ENCODE results near the gene SSR3.

DNA sequence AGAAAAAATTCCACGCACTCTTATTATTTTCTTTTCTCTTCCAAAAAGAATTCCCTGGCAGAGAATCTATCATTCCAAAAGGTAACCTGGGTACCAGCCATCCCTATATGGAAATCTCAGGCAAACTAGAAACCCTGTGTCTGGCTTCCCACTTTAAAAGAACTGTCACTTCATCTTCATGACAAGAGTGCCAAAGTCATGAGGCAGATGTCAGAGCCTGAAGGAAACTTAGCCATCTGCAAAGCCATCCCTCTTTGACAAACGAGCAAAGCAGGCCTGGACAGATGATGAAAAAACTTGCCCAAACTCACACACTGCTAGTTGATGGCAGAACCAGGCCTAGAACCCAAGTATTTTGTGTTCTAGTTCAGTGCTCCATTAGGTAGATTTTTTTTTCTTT lies 15.9 kb downstream of the SSR3 start:
- TF ChIP-seq, protein P1, sequence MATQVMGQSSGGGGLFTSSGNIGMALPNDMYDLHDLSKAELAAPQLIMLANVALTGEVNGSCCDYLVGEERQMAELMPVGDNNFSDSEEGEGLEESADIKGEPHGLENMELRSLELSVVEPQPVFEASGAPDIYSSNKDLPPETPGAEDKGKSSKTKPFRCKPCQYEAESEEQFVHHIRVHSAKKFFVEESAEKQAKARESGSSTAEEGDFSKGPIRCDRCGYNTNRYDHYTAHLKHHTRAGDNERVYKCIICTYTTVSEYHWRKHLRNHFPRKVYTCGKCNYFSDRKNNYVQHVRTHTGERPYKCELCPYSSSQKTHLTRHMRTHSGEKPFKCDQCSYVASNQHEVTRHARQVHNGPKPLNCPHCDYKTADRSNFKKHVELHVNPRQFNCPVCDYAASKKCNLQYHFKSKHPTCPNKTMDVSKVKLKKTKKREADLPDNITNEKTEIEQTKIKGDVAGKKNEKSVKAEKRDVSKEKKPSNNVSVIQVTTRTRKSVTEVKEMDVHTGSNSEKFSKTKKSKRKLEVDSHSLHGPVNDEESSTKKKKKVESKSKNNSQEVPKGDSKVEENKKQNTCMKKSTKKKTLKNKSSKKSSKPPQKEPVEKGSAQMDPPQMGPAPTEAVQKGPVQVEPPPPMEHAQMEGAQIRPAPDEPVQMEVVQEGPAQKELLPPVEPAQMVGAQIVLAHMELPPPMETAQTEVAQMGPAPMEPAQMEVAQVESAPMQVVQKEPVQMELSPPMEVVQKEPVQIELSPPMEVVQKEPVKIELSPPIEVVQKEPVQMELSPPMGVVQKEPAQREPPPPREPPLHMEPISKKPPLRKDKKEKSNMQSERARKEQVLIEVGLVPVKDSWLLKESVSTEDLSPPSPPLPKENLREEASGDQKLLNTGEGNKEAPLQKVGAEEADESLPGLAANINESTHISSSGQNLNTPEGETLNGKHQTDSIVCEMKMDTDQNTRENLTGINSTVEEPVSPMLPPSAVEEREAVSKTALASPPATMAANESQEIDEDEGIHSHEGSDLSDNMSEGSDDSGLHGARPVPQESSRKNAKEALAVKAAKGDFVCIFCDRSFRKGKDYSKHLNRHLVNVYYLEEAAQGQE (IDR thresholded peaks at IDR 0.05; ENCODE audit: insufficient read depth in 1 of 2, low read depth in 2 of 2, low read length in 2 of 2), result no peak
- TF ChIP-seq SIN3A (IDR thresholded peaks at IDR 0.05; ENCODE audit: borderline replicate concordance, insufficient read depth, low read length), result no peak
- no peak for TF ChIP-seq POLR2AphosphoS5 (IDR thresholded peaks at IDR 0.05; ENCODE audit: low read depth, low read length)
